ENCODE results near the gene TMEM175. TPM values are rescaled to one million over a fixed set of nuclear protein-coding genes. Genes with fewer than 3 reads are reported as not detected.

Gene TMEM175
- total RNA-seq, 2 experiments from 2014 or later = 12.5 to 33.1 TPM

GRCh38 chr4:963276-964225, 31.3 kb downstream of the TMEM175 start:
- no peak for DNase-seq (ENCODE audit: low spot score)
- Histone ChIP-seq H3K27ac (ENCODE audit: low read depth, low read length, poor library complexity, severe bottlenecking) (no peak overlapping the region), H4K20me1 (ENCODE audit: insufficient read depth, low read length) (no peaks in the 10 kb centered on the region), H3K79me2 (ENCODE audit: insufficient read depth, low read depth, low read length) (no peaks in the 10 kb centered on the region), H3K9me2 (ENCODE audit: insufficient read depth, low read length) (no peaks in the 10 kb centered on the region), H3K4me3 (ENCODE audit: low read depth, low read length, poor library complexity, severe bottlenecking) (no peak overlapping the region), H2AFZ (ENCODE audit: low read length) (no peak overlapping the region), H3K9me3 (ENCODE audit: low read length) (no peaks in the 10 kb centered on the region), H3K36me3 (ENCODE audit: insufficient read depth, low read length) (no peaks in the 10 kb centered on the region), H3K4me1 (ENCODE audit: insufficient read depth, low read length, poor library complexity, severe bottlenecking) (no peaks in the 10 kb centered on the region), H3K4me2 (ENCODE audit: low read length) (no peak overlapping the region)
- no TSS peak for BruUV-seq (replicated peaks)
- ChIA-PET POLR2A (no interaction called here), CTCF (ENCODE audit: unreplicated experiment) (no interaction called here)
- intact Hi-C loops (cut with micrococcal nuclease; ENCODE audit: unreplicated experiment) = no loop called here
- TF ChIP-seq EZH2phosphoT487 (IDR thresholded peaks at IDR 0.05; ENCODE audit: borderline replicate concordance, low read depth, low read length) (no peak), CTCF (conservative IDR thresholded peaks at IDR 0.05; ENCODE audit: low read length) (no peak)

DNA sequence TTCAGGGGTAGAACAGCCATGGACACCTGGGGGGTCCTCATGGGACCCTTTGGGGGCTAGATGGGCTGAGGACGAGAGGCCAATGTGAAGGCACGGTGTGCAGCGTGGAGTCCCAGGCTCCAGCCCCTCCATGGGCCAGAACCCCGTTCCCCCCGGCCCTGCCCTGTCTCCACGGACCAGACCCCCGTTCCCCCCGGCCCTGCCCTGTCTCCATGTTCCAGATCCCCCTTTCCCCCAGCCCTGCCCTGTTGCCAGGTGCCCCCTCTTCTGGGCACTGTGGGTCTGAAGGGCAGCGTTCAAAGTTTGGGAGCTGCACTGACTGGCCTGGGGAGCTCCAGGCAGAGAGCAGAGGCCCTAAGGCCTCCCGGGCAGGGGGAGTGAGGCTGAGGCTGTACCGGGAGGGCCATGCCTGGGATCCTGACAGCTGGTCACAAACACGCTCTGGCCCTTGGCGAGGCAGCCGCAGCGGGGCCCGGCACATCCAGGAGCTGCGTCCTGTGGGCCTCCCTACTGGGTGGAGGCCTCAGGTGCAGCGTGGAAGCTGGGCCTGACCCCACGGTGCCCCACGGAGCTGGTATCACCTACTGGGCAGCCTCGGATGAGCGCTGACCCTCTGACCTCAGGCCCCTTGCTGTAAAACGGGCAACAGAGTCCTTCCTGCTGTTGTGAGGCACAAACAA, 32.2 kb downstream of the TMEM175 start:
- H4K20me1 ChIP-seq (ENCODE audit: insufficient read depth, low read length) = no peaks in the 10 kb centered on the region
- DNase-seq (ENCODE audit: low spot score) = no peak
- no peaks in the 10 kb centered on the region for H3K79me2 ChIP-seq (ENCODE audit: insufficient read depth, low read depth, low read length)
- no peak overlapping the region for H3K27ac ChIP-seq (ENCODE audit: low read depth, low read length, poor library complexity, severe bottlenecking)
- no peak overlapping the region for H2AFZ ChIP-seq (ENCODE audit: low read length)
- H3K4me3 ChIP-seq (ENCODE audit: low read depth, low read length, poor library complexity, severe bottlenecking) = no peak overlapping the region
- no peaks in the 10 kb centered on the region for H3K9me3 ChIP-seq (ENCODE audit: low read length)
- H3K9me2 ChIP-seq (ENCODE audit: insufficient read depth, low read length) = no peaks in the 10 kb centered on the region
- no TSS peak for BruUV-seq (replicated peaks)
- no peaks in the 10 kb centered on the region for H3K36me3 ChIP-seq (ENCODE audit: insufficient read depth, low read length)
- no peaks in the 10 kb centered on the region for H3K4me1 ChIP-seq (ENCODE audit: insufficient read depth, low read length, poor library complexity, severe bottlenecking)
- TF ChIP-seq EZH2phosphoT487 (IDR thresholded peaks at IDR 0.05; ENCODE audit: borderline replicate concordance, low read depth, low read length) (no peak), CTCF (conservative IDR thresholded peaks at IDR 0.05; ENCODE audit: low read length) (no peak)
- CTCF ChIA-PET (ENCODE audit: unreplicated experiment) = no interaction called here
- intact Hi-C loops (cut with micrococcal nuclease; ENCODE audit: unreplicated experiment) = no loop called here
- POLR2A ChIA-PET = no interaction called here
- H3K4me2 ChIP-seq (ENCODE audit: low read length) = no peak overlapping the region

All from OCI-LY7 (cell line).